SH-SY5Y (cell line): Measurements from ENCODE around the gene PRSS56.

Experiments used
- GATA2 ChIP-seq: IDR thresholded peaks from 2 replicates; pipeline ENCODE4 v1.6.1; 2011; ENCODE audit warnings: mild to moderate bottlenecking, low read depth, low read length
- GATA3 ChIP-seq: IDR thresholded peaks from 2 replicates; pipeline ENCODE4 v1.6.1; 2011; ENCODE audit warnings: low read depth, mild to moderate bottlenecking, low read length, moderate library complexity

Gene PRSS56

GRCh38 chr2:232545511-232546375 lies 25.6 kb downstream of the PRSS56 start:
- TF ChIP-seq GATA2 (no peak), GATA3 (no peak)

- TF ChIP-seq GATA2 (no peak), GATA3 (no peak)
Observed at GRCh38 chr2:232547991-232548390, 27.8 kb downstream of the PRSS56 start.

GRCh38 chr2:232549655-232550353 lies 29.6 kb downstream of the PRSS56 start:
- no peak for TF ChIP-seq GATA3
- no peak for TF ChIP-seq GATA2

GRCh38 chr2:232550354-232551249 lies 30.4 kb downstream of the PRSS56 start, which contains the start of the genes EIF4E2 and TIGD1:
Gene EIF4E2 (plus strand): TSS chr2:232550689. CDS start chr2:232550725, 36 bp downstream.
Gene TIGD1 (minus strand): TSS chr2:232550557. CDS start chr2:232549882, 675 bp downstream.
- TF ChIP-seq GATA3 (no peak), GATA2 (no peak)

GRCh38 chr2:232551250-232551638 lies 31.1 kb downstream of the PRSS56 start:
- TF ChIP-seq GATA2, result no peak
- no peak for TF ChIP-seq GATA3

- no peak for TF ChIP-seq GATA2
- TF ChIP-seq GATA3, result no peak
Observed at GRCh38 chr2:232551776-232552175, 31.6 kb downstream of the PRSS56 start.

GRCh38 chr2:232556426-232556825 lies 36.2 kb downstream of the PRSS56 start:
- no peak for TF ChIP-seq GATA2
- no peak for TF ChIP-seq GATA3

- no peak for TF ChIP-seq GATA2
- TF ChIP-seq GATA3, result no peak
Observed at GRCh38 chr2:232562515-232563151, 42.4 kb downstream of the PRSS56 start.

GRCh38 chr2:232563580-232563979 lies 43.4 kb downstream of the PRSS56 start:
- TF ChIP-seq GATA2, result no peak
- TF ChIP-seq GATA3, result no peak

GRCh38 chr2:232567721-232568120 lies 47.5 kb downstream of the PRSS56 start:
- TF ChIP-seq GATA2, result no peak
- no peak for TF ChIP-seq GATA3

- TF ChIP-seq GATA2 (no peak), GATA3 (no peak)
Observed at GRCh38 chr2:232568161-232568560, 48.0 kb downstream of the PRSS56 start.

GRCh38 chr2:232569541-232569940 lies 49.4 kb downstream of the PRSS56 start:
- TF ChIP-seq GATA3 (no peak), GATA2 (no peak)

GRCh38 chr2:232571026-232571474 lies 50.9 kb downstream of the PRSS56 start:
- no peak for TF ChIP-seq GATA2
- no peak for TF ChIP-seq GATA3

GRCh38 chr2:232573042-232573441 lies 52.9 kb downstream of the PRSS56 start:
- no peak for TF ChIP-seq GATA3
- TF ChIP-seq GATA2, result no peak
